Adrenal gland (tissue), 5 donors: Measurements from ENCODE around the gene PNPO.

ENCODE experiments used
- POLR2A ChIP-seq, 2 donors: fragments of 450-650 bp; IDR thresholded peaks; one replicate each; pipeline ENCODE4 v1.6.1; 2017; ENCODE audit warnings: antibody characterized with exemption in 2 of 2, mild to moderate bottlenecking in 2 of 2, moderate library complexity in 1 of 2
- TF ChIP-seq, protein P1 (sequence below), 6 experiments: fragments of 450-650 bp in 4 of 6; fragments of 200-600 bp in 2 of 6; sonication (generic) in 1 of 6; IDR thresholded peaks; 1 replicate in 5 of 6; 2 replicates in 1 of 6; pipeline versions ENCODE4 v1.5.1 to v1.8.0; 2016 to 2021; ENCODE audit warnings: antibody characterized with exemption in 6 of 6, mild to moderate bottlenecking in 2 of 6, moderate library complexity in 1 of 6
- donor health status: DM: no; HTN: no; CAD: no.

DNA sequence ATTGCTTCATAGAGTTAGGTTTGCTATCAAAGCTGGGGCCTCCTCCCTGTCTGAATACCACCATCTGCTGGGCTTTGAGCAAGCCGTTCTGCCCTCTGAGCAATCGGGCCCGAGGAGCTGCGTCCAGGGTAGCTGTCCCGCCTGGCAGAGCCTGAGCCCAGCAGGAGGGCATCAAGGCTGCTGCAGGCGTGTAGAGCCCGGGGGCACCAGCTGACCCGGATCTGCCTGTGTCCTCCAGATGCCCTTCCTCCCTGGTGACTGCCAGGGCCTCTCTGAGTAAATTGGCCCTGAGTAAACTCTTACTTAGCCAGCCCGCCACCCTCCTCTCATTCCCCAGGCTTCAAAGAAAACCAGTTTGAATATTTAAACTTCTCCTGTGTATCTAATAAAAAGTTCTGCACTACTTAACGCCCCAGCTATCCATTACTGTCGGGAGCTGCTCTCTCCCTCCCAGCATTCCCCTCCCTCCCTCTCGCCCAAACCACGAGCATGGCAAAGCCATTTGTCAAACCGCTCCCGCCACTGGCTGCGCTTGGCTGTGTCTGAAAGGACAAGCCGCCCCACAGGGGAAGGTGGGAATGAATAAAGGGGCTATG is 46.0 kb downstream of the PNPO start:
- TF ChIP-seq, protein P1, sequence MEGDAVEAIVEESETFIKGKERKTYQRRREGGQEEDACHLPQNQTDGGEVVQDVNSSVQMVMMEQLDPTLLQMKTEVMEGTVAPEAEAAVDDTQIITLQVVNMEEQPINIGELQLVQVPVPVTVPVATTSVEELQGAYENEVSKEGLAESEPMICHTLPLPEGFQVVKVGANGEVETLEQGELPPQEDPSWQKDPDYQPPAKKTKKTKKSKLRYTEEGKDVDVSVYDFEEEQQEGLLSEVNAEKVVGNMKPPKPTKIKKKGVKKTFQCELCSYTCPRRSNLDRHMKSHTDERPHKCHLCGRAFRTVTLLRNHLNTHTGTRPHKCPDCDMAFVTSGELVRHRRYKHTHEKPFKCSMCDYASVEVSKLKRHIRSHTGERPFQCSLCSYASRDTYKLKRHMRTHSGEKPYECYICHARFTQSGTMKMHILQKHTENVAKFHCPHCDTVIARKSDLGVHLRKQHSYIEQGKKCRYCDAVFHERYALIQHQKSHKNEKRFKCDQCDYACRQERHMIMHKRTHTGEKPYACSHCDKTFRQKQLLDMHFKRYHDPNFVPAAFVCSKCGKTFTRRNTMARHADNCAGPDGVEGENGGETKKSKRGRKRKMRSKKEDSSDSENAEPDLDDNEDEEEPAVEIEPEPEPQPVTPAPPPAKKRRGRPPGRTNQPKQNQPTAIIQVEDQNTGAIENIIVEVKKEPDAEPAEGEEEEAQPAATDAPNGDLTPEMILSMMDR (IDR thresholded peaks at IDR 0.05) = no peak
- TF ChIP-seq POLR2A (IDR thresholded peaks at IDR 0.05) = no peak
